ENCODE data around the gene ZNF83. TPM values are rescaled to one million over a fixed set of nuclear protein-coding genes. Genes with fewer than 3 reads are reported as not detected.
"Not testable (repeated sequence)": the region's sequence is repeated elsewhere in the genome, so short reads cannot be mapped to it uniquely, and the experiment has no call there.

ZNF83 gene
- total RNA-seq, 1 experiment from 2014 or later, result 54.6 TPM

DNA sequence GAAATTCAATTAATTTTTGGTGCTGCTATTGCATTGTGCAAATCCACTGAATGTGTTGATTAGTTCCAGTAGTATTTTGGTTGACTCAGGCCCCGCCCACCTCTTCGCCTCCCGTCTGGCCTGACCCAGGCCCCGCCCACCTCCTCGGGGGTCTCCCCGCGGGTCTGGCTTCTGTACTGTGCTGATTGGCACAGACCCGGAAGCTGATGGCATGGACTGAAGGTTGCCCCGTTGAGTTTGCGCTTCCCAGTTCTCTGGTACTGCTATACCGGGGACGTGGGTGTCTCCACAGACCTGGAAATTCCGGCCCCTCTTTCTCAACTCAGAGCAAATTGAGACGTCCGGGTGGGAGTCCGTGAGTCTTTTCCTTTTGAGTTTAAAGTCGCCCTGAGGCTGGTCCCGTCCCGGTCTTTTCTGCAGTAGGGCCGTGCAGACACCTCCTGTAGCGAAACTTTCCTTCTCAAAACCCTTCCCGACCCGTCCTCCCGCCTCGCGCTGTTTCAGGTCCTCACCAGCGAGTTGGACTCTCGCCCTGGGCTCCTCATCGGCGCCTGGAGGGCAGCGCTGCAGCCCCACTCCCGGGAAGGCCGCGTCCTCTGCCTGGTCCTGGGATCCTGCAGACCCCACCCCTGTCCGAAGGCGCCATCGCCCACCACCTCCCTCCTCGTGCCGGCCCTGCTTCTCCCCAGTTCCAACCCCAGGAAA lies 53.3 kb downstream of the ZNF83 start:
- peaks cover 66% of the 10 kb centered on the region for H3K36me3 ChIP-seq (ENCODE audit: low read depth)

DNA sequence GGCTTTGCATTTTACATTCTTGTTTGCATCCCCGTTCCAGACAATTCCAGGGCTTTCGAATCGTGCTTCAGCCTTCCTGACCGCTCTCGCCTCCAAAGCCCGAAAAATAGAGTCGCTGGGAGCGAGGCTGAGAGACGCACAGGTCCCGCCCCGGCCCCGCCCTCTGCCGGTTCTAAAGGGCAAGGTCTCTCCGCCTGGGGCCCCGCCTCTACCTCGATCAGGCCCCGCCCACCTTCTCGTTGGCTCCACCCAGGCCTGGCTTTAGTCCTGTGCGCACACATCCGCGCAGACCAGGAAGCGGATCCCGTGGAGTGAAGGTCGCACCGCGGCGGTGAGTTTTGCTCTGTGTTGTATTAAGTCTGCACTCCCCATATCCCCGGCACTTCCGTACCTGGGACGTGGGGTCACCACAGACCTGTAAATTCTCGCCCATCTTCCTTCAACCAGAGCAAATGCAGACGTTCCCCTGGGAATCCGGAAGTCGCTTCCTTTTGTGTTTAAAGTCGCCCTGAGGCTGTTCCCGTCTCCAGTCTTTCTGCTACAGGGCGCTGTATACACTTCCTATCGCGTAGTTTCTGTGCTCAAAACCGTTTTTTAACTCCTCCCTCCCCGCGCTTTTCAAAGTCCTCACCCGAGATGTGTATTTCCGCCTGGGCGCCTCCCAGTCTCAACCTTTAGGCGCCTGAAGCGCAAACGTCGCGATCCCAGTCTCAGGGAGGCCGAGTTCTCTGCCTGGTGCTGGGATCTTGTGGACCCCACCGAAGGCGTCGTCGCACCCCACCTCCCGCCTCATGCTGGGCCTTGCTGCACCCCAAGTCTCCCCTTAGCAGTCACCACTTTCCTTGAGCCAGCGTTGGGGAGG lies 67.9 kb downstream of the ZNF83 start, which contains the start of gene ZNF701:
Gene ZNF701 (plus strand): TSS at position 288 of the 862 bp plus-strand sequence. CDS start 3,861 bp downstream, outside the sequence.
- no peaks in the 10 kb centered on the region for H3K9me2 ChIP-seq (ENCODE audit: insufficient read depth)
- peak within 1 kb of the TSS; percentile 59 for H3K27ac ChIP-seq
- TSS peak; percentile 87 for BruUV-seq (replicated peaks)
- no peaks in the 10 kb centered on the region for H4K20me1 ChIP-seq (ENCODE audit: insufficient read depth)
- H3K9me3 ChIP-seq (ENCODE audit: insufficient read depth, low read depth), result peaks cover 36% of the 10 kb centered on the region
- H2AFZ ChIP-seq, result peak within 1 kb of the TSS; percentile 90
- TF ChIP-seq, protein P1, sequence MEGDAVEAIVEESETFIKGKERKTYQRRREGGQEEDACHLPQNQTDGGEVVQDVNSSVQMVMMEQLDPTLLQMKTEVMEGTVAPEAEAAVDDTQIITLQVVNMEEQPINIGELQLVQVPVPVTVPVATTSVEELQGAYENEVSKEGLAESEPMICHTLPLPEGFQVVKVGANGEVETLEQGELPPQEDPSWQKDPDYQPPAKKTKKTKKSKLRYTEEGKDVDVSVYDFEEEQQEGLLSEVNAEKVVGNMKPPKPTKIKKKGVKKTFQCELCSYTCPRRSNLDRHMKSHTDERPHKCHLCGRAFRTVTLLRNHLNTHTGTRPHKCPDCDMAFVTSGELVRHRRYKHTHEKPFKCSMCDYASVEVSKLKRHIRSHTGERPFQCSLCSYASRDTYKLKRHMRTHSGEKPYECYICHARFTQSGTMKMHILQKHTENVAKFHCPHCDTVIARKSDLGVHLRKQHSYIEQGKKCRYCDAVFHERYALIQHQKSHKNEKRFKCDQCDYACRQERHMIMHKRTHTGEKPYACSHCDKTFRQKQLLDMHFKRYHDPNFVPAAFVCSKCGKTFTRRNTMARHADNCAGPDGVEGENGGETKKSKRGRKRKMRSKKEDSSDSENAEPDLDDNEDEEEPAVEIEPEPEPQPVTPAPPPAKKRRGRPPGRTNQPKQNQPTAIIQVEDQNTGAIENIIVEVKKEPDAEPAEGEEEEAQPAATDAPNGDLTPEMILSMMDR (conservative IDR thresholded peaks at IDR 0.05), result peak; percentile 63
- no peak for TF ChIP-seq EZH2 (IDR thresholded peaks at IDR 0.05; ENCODE audit: low read depth)
- peaks cover 36% of the 10 kb centered on the region for H3K36me3 ChIP-seq (ENCODE audit: low read depth)
- H3K4me3 ChIP-seq, result peak within 1 kb of the TSS; percentile 81
- peaks cover 9% of the 10 kb centered on the region for H3K79me2 ChIP-seq (ENCODE audit: low read depth)
- H3K4me1 ChIP-seq (replicated peaks; ENCODE audit: insufficient read depth), result peaks cover 9% of the 10 kb centered on the region
- H3K4me2 ChIP-seq, result peak within 1 kb of the TSS; percentile 93
- CTCF ChIA-PET, result no interaction called here
- DNase-seq, result peak; percentile 79 to 98
- intact Hi-C loops (cut with micrococcal nuclease; ENCODE audit: unreplicated experiment), result loop anchor here (2.0 kb wide), 1 partner anchor 31 kb away; no protein-coding TSS in a partner anchor
- POLR2A ChIA-PET (ENCODE audit: unreplicated experiment), result no interaction called here
- H3F3A ChIP-seq (ENCODE audit: insufficient read depth, low read depth), result 0 out of 2 replicates have a peak, but pooled peaks cover 3% of the 10 kb centered on the region
- no peaks in the 10 kb centered on the region for H3K27me3 ChIP-seq (ENCODE audit: insufficient read depth, low read depth)

More for the DNA sequence above, 53.3 kb downstream of the ZNF83 start:
- no peaks in the 10 kb centered on the region for H3K9me2 ChIP-seq (ENCODE audit: insufficient read depth)
- H3K79me2 ChIP-seq (ENCODE audit: low read depth), result no peaks in the 10 kb centered on the region
- H3K27ac ChIP-seq, result no peak overlapping the region
- no peak overlapping the region for H2AFZ ChIP-seq
- intact Hi-C loops (cut with micrococcal nuclease; ENCODE audit: unreplicated experiment), result no loop called here
- POLR2A ChIA-PET (ENCODE audit: unreplicated experiment), result no interaction called here
- no peaks in the 10 kb centered on the region for H3F3A ChIP-seq (ENCODE audit: insufficient read depth, low read depth)
- no peak overlapping the region for H3K4me2 ChIP-seq
- CTCF ChIA-PET, result no interaction called here
- no TSS peak for BruUV-seq (replicated peaks)
- no peak for DNase-seq
- no peaks in the 10 kb centered on the region for H3K4me1 ChIP-seq (replicated peaks; ENCODE audit: insufficient read depth)
- peaks cover 68% of the 10 kb centered on the region for H3K9me3 ChIP-seq (ENCODE audit: insufficient read depth, low read depth)
- H4K20me1 ChIP-seq (ENCODE audit: insufficient read depth), result no peaks in the 10 kb centered on the region
- H3K27me3 ChIP-seq (ENCODE audit: insufficient read depth, low read depth), result no peaks in the 10 kb centered on the region
- no peak for TF ChIP-seq EZH2 (IDR thresholded peaks at IDR 0.05; ENCODE audit: low read depth)
- H3K4me3 ChIP-seq, result no peak overlapping the region

DNA sequence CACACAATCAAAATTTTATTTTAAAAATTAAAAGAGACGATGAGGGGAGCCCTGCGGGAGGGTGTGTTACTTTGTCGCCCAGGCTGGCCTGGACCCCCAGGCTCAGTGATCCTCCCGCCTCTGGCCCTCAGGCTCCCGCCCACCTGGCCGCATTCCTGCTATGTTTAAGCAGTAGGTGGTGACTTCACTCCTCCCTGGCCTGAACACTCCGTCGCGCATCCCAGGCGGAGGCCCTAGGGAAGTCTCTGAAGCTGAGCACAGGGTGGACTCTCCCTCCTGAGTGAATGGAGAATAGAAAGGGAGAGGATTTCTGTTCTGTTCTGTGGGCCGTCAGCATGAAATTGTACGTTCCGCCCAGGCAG lies 68.5 kb downstream of the ZNF83 start:
- H3F3A ChIP-seq (ENCODE audit: insufficient read depth, low read depth); POLR2A ChIA-PET (ENCODE audit: unreplicated experiment); CTCF ChIA-PET; H3K4me1 ChIP-seq (replicated peaks; ENCODE audit: insufficient read depth); H3K27ac ChIP-seq; H3K27me3 ChIP-seq (ENCODE audit: insufficient read depth, low read depth); H3K79me2 ChIP-seq (ENCODE audit: low read depth); intact Hi-C loops (cut with micrococcal nuclease; ENCODE audit: unreplicated experiment); H4K20me1 ChIP-seq (ENCODE audit: insufficient read depth); H3K9me2 ChIP-seq (ENCODE audit: insufficient read depth); DNase-seq: not testable (repeated sequence)
- Histone ChIP-seq H3K4me3 (peak overlapping the region; percentile 81), H3K9me3 (ENCODE audit: insufficient read depth, low read depth) (peaks cover 38% of the 10 kb centered on the region), H2AFZ (peak overlapping the region; percentile 90), H3K4me2 (peak overlapping the region; percentile 93), H3K36me3 (ENCODE audit: low read depth) (peaks cover 31% of the 10 kb centered on the region)
- TSS peak; percentile 85 for BruUV-seq (replicated peaks)

DNA sequence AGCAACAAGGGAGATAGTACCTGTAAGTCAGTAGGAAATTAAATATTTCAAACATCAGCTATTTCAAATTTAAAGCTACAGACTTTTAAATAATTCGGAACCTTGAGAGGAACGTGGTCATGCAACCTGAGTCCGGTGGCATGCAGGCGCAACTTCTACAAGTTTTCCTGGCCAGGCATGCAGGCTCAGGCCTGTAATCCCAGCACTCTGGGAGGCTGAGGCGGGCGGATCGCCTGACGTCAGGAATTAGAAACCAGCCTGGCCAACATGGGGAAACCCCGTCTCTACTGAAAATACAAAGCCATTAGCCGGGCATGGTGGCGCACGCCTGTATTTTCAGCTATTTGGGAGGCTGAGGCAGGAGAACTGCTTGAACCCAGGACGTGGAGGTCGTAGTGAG lies 70.2 kb downstream of the ZNF83 start:
- no peak overlapping the region for H3K4me3 ChIP-seq
- peaks cover 9% of the 10 kb centered on the region for H3K79me2 ChIP-seq (ENCODE audit: low read depth)
- DNase-seq, result no peak
- no peaks in the 10 kb centered on the region for H4K20me1 ChIP-seq (ENCODE audit: insufficient read depth)
- intact Hi-C loops (cut with micrococcal nuclease; ENCODE audit: unreplicated experiment), result no loop called here
- peaks cover 9% of the 10 kb centered on the region for H3K4me1 ChIP-seq (replicated peaks; ENCODE audit: insufficient read depth)
- H3K9me3 ChIP-seq (ENCODE audit: insufficient read depth, low read depth), result peaks cover 49% of the 10 kb centered on the region
- no peak overlapping the region for H3K27ac ChIP-seq
- ChIA-PET CTCF (no interaction called here), POLR2A (ENCODE audit: unreplicated experiment) (no interaction called here)
- peaks cover 19% of the 10 kb centered on the region for H3K36me3 ChIP-seq (ENCODE audit: low read depth)
- H2AFZ ChIP-seq, result no peak overlapping the region
- BruUV-seq (replicated peaks), result no TSS peak
- no peaks in the 10 kb centered on the region for H3K9me2 ChIP-seq (ENCODE audit: insufficient read depth)
- no peaks in the 10 kb centered on the region for H3K27me3 ChIP-seq (ENCODE audit: insufficient read depth, low read depth)
- H3K4me2 ChIP-seq, result no peak overlapping the region
- 0 out of 2 replicates have a peak, but pooled peaks cover 3% of the 10 kb centered on the region for H3F3A ChIP-seq (ENCODE audit: insufficient read depth, low read depth)
- no peak for TF ChIP-seq EZH2 (IDR thresholded peaks at IDR 0.05; ENCODE audit: low read depth)
- TF ChIP-seq, protein P1 (conservative IDR thresholded peaks at IDR 0.05), result no peak
